MCF 10A (cell line): Measurements from ENCODE around the gene C5orf15. TPM values are rescaled to one million over a fixed set of nuclear protein-coding genes. Genes with fewer than 3 reads are reported as not detected.

ENCODE experiments used
- BruUV-seq: library from RNA; stranded (reverse); fragments of 400-500 nt; replicated peaks from 2 replicates; lab custom pipeline; 2021; lab: Mats Ljungman, UMichigan
- CTCF ChIA-PET: fragments of 300-600 bp; sonication (Branson Sonifier 250); formaldehyde crosslinking; extraction: SDS; loops from one replicate; lab custom pipeline; 2021; ENCODE audit warnings: antibody characterized with exemption, inconsistent platforms; lab: Yijun Ruan, JAX
- POLR2A ChIA-PET: fragments of 300-600, 350-650 bp; sonication (Branson Sonifier 250); formaldehyde crosslinking; extraction: SDS; loops from one replicate; lab custom pipeline; 2020; ENCODE audit warnings: antibody characterized with exemption, inconsistent platforms; lab: Yijun Ruan, JAX
- DNase-seq: peaks from one replicate; pipeline ENCODE4 v3.0.0-alpha.2; 2018; ENCODE audit not compliant: unreplicated experiment
- H3K27ac Mint-ChIP-seq: one replicate; pipeline ENCODE4 v1.8.0; 2022; ENCODE audit warnings: mild to moderate bottlenecking, low read depth, mixed read lengths; ENCODE audit not compliant: unreplicated experiment
- H3K27me3 Mint-ChIP-seq: one replicate; pipeline ENCODE4 v1.8.0; 2022; ENCODE audit warnings: mixed read lengths; ENCODE audit not compliant: insufficient read depth, unreplicated experiment
- H3K36me3 Mint-ChIP-seq: one replicate; pipeline ENCODE4 v1.8.0; 2022; ENCODE audit warnings: mild to moderate bottlenecking, moderate library complexity, mixed read lengths; ENCODE audit not compliant: insufficient read depth, unreplicated experiment
- H3K4me1 Mint-ChIP-seq: one replicate; pipeline ENCODE4 v1.8.0; 2022; ENCODE audit warnings: mixed read lengths; ENCODE audit not compliant: insufficient read depth, unreplicated experiment
- H3K4me3 Mint-ChIP-seq: one replicate; pipeline ENCODE4 v1.8.0; 2022; ENCODE audit warnings: mild to moderate bottlenecking, moderate library complexity, mixed read lengths; ENCODE audit not compliant: unreplicated experiment
- H3K9me3 Mint-ChIP-seq: one replicate; pipeline ENCODE4 v1.8.0; 2022; ENCODE audit warnings: mixed read lengths; ENCODE audit not compliant: unreplicated experiment
- intact Hi-C: fragments of 100-400 bp; cut with micrococcal nuclease; formaldehyde crosslinking; loops from 2 replicates; pipeline ENCODE4 v1.14.1; 2022
- total RNA-seq: library from RNA; stranded (reverse); gene quantifications from 2 replicates; pipeline ENCODE4 v1.2.3, GENCODE V29; 2022
- TF ChIP-seq, protein P1 (sequence below): fragments of 200-600 bp; IDR thresholded peaks from one replicate; pipeline ENCODE4 v1.8.0; 2022; ENCODE audit warnings: antibody characterized with exemption, mild to moderate bottlenecking; ENCODE audit not compliant: unreplicated experiment

C5orf15 gene
- total RNA-seq, 1 experiment from 2014 or later: 35.1 TPM

DNA sequence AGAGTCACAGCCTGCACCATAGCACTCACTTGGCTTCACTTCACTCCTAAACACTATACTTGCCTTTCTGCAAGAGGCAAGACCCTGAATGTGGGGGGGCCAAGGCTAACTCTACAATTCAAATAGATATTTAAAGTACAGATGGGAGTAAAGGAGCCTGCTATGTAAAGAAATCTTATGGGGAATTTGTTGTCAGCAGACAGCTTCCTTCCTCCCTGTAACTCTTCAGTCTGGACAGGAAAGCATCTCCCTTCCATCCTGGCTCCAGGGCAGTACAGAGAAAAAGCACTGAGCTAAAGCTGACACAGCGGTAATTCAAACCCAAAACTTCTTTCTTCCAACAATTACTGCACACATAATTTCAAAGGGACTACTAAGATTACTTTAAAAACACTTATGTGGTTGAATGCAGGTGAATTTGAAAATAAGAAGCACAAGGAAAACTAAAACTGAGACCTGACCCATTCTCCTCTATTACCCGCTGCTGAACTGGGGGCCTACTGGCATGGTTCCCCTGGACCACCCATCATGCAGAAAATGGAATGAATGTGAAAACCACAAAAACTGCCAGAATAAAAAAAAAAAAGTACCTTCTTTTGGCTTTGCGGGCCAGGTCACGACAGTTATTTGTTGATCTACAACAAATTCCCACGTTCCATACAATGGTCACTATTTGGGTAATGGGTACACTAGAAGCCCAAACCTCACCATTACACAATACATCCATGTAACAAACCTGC, 22.9 kb upstream of the C5orf15 start:
- no peak overlapping the region for H3K4me3 Mint-ChIP-seq
- ChIA-PET POLR2A (interaction anchor here (0.7 to 4.9 kb wide), 2 partner anchors 13 to 186 kb away, joined by 3 to 51 read pairs; partner anchors contain the start of genes SKP1 and VDAC1), CTCF (interaction anchor here (0.9 to 7.9 kb wide), 4 partner anchors 11 to 110 kb away, joined by 3 to 79 read pairs (median 4); no protein-coding TSS in a partner anchor)
- H3K27ac Mint-ChIP-seq: no peak overlapping the region
- peaks cover 69% of the 10 kb centered on the region for H3K36me3 Mint-ChIP-seq
- H3K4me1 Mint-ChIP-seq: peaks cover 30% of the 10 kb centered on the region
- TF ChIP-seq, protein P1, sequence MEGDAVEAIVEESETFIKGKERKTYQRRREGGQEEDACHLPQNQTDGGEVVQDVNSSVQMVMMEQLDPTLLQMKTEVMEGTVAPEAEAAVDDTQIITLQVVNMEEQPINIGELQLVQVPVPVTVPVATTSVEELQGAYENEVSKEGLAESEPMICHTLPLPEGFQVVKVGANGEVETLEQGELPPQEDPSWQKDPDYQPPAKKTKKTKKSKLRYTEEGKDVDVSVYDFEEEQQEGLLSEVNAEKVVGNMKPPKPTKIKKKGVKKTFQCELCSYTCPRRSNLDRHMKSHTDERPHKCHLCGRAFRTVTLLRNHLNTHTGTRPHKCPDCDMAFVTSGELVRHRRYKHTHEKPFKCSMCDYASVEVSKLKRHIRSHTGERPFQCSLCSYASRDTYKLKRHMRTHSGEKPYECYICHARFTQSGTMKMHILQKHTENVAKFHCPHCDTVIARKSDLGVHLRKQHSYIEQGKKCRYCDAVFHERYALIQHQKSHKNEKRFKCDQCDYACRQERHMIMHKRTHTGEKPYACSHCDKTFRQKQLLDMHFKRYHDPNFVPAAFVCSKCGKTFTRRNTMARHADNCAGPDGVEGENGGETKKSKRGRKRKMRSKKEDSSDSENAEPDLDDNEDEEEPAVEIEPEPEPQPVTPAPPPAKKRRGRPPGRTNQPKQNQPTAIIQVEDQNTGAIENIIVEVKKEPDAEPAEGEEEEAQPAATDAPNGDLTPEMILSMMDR: no peak
- no peak for DNase-seq
- no peaks in the 10 kb centered on the region for H3K27me3 Mint-ChIP-seq
- intact Hi-C loops: no loop called here
- H3K9me3 Mint-ChIP-seq: no peaks in the 10 kb centered on the region
- BruUV-seq: no TSS peak

GRCh38 chr5:133990396-133990795, 22.0 kb upstream of the C5orf15 start:
- Mint-ChIP-seq H3K27ac (no peak overlapping the region), H3K9me3 (no peaks in the 10 kb centered on the region), H3K27me3 (no peaks in the 10 kb centered on the region), H3K4me3 (no peak overlapping the region), H3K36me3 (peaks cover 78% of the 10 kb centered on the region), H3K4me1 (peaks cover 35% of the 10 kb centered on the region)
- TF ChIP-seq, protein P1: no peak
- no peak for DNase-seq
- ChIA-PET POLR2A (interaction anchor here (0.7 kb wide), 1 partner anchor 187 kb away, joined by 3 read pairs; the partner anchor contains the start of gene SKP1), CTCF (interaction anchor here (0.9 to 7.9 kb wide), 4 partner anchors 10 to 121 kb away, joined by 3 to 79 read pairs (median 4); no protein-coding TSS in a partner anchor)
- intact Hi-C loops: no loop called here
- BruUV-seq: no TSS peak

- peaks cover 100% of the 10 kb centered on the region for H3K36me3 Mint-ChIP-seq
Observed at GRCh38 chr5:133985540-133986180, 17.2 kb upstream of the C5orf15 start.

More at GRCh38 chr5:133985540-133986180, 17.2 kb upstream of the C5orf15 start:
- ChIA-PET POLR2A (interaction anchor here (1.6 kb wide), 1 partner anchor 18 kb away, joined by 4 read pairs; no protein-coding TSS in a partner anchor), CTCF (interaction anchor here (0.5 to 1.3 kb wide), 8 partner anchors 8 to 1565 kb away, joined by 3 to 6 read pairs (median 4); no protein-coding TSS in a partner anchor)
- intact Hi-C loops: no loop called here
- Mint-ChIP-seq H3K9me3 (no peaks in the 10 kb centered on the region), H3K4me3 (no peak overlapping the region), H3K4me1 (peaks cover 9% of the 10 kb centered on the region), H3K27ac (no peak overlapping the region), H3K27me3 (no peaks in the 10 kb centered on the region)
- no TSS peak for BruUV-seq
- no peak for DNase-seq
- TF ChIP-seq, protein P1: no peak
